ENCODE results near the gene DPP6.

The DPP6 gene

DNA sequence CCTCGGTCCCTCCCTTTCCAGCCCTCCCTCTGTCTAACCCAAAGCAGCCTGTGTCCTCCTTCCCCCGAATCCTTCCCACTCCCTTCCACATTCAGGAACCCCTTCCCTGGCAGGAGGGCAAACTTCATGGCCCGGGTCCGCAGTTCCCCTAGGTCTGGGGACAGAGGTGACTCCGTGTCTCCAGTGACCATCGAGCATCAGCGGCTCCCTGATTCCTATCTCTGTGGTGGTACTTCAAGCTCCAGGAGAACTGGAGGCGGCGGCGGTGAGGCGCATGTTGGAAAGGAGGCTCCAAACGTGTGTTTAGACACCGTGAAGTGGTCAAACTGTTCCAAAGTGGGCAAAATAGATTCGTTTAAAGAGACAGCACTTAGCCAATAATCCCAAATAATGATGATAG is 802.6 kb downstream of the DPP6 start:
- Histone ChIP-seq H3K9me3 (no peaks in the 10 kb centered on the region; the same call in 1 of the 2 replicates), H3K36me3 (no peaks in the 10 kb centered on the region)

GRCh38 chr7:154855366-154855765 is 803.2 kb downstream of the DPP6 start:
- Histone ChIP-seq H3K27me3 (no peaks in the 10 kb centered on the region), H3K36me3 (no peaks in the 10 kb centered on the region), H3K9me3 (no peaks in the 10 kb centered on the region; the same call in 1 of the 2 replicates), H3K4me1 (no peaks in the 10 kb centered on the region; the same call in 1 of the 2 replicates), H3K4me3 (ENCODE audit: low read depth, low read length) (no peak overlapping the region)
- DNase-seq = no peak
- TF ChIP-seq, protein P1, sequence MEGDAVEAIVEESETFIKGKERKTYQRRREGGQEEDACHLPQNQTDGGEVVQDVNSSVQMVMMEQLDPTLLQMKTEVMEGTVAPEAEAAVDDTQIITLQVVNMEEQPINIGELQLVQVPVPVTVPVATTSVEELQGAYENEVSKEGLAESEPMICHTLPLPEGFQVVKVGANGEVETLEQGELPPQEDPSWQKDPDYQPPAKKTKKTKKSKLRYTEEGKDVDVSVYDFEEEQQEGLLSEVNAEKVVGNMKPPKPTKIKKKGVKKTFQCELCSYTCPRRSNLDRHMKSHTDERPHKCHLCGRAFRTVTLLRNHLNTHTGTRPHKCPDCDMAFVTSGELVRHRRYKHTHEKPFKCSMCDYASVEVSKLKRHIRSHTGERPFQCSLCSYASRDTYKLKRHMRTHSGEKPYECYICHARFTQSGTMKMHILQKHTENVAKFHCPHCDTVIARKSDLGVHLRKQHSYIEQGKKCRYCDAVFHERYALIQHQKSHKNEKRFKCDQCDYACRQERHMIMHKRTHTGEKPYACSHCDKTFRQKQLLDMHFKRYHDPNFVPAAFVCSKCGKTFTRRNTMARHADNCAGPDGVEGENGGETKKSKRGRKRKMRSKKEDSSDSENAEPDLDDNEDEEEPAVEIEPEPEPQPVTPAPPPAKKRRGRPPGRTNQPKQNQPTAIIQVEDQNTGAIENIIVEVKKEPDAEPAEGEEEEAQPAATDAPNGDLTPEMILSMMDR (IDR thresholded peaks at IDR 0.05; ENCODE audit: low read depth, low read length) = no peak

More for the DNA sequence above, 802.6 kb downstream of the DPP6 start:
- Histone ChIP-seq H3K27me3 (no peaks in the 10 kb centered on the region), H3K4me1 (no peaks in the 10 kb centered on the region; the same call in 1 of the 2 replicates), H3K4me3 (ENCODE audit: low read depth, low read length) (no peak overlapping the region)
- DNase-seq = no peak
- TF ChIP-seq, protein P1 (IDR thresholded peaks at IDR 0.05; ENCODE audit: low read depth, low read length) = no peak

DNA sequence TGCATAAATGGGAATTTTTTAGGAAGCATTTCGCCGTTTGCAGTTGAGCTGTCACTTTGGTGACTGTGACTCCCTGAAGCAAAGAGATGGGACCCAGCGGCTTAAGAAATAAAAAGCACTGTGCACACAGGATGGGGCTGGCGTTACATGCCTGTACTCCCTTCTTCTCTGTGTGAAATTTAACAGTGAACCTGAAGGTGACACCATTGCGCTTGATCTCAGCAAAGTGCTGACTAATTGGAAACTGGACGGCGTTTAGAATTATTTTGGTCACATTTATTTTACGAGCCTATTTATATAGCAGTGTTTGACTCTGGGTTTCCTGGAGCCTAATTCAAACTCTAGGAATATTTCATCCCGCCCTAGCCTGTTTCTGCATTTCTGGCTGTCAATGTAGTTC is 804.5 kb downstream of the DPP6 start:
- TF ChIP-seq, protein P1 (IDR thresholded peaks at IDR 0.05; ENCODE audit: low read depth, low read length) = no peak
- Histone ChIP-seq H3K27me3 (no peaks in the 10 kb centered on the region), H3K36me3 (no peaks in the 10 kb centered on the region), H3K4me3 (ENCODE audit: low read depth, low read length) (no peak overlapping the region), H3K4me1 (no peaks in the 10 kb centered on the region; the same call in 1 of the 2 replicates), H3K9me3 (no peaks in the 10 kb centered on the region)
- DNase-seq = no peak

GRCh38 chr7:154857240-154857639 is 805.0 kb downstream of the DPP6 start:
- TF ChIP-seq, protein P1 (IDR thresholded peaks at IDR 0.05; ENCODE audit: low read depth, low read length) = no peak
- Histone ChIP-seq H3K4me3 (ENCODE audit: low read depth, low read length) (no peak overlapping the region), H3K9me3 (no peaks in the 10 kb centered on the region), H3K27me3 (no peaks in the 10 kb centered on the region), H3K4me1 (no peaks in the 10 kb centered on the region; the same call in 1 of the 2 replicates), H3K36me3 (no peaks in the 10 kb centered on the region)
- no peak for DNase-seq

- TF ChIP-seq, protein P1 (IDR thresholded peaks at IDR 0.05; ENCODE audit: low read depth, low read length) = no peak
- H3K27me3 ChIP-seq = no peaks in the 10 kb centered on the region
- no peaks in the 10 kb centered on the region for H3K9me3 ChIP-seq
- H3K36me3 ChIP-seq = no peaks in the 10 kb centered on the region
- H3K4me3 ChIP-seq (ENCODE audit: low read depth, low read length) = no peak overlapping the region
- no peak for DNase-seq
- no peaks in the 10 kb centered on the region; the same call in 1 of the 2 replicates for H3K4me1 ChIP-seq
Observed at GRCh38 chr7:154857728-154858681, 805.8 kb downstream of the DPP6 start.

Measured in BE2C (cell line).